Upper lobe of left lung (tissue), 6 donors: ENCODE results near the gene RNF14. TPM values are rescaled to one million over a fixed set of nuclear protein-coding genes. Genes with fewer than 3 reads are reported as not detected.
"Not testable (repeated sequence)": the region's sequence is repeated elsewhere in the genome, so short reads cannot be mapped to it uniquely, and the experiment has no call there.

ENCODE experiments used
- ATAC-seq, 2 donors: fragments of 200-7000 bp; cut with Tn5 transposase; one replicate each; pipeline ENCODE4 v1.9.1; 2022; ENCODE audit warnings: mild to moderate bottlenecking in 2 of 2, moderate library complexity in 2 of 2; ENCODE audit not compliant: low FRiP score in 2 of 2
- DNase-seq, 2 donors: peaks; one replicate each; pipeline ENCODE4 v3.0.0-alpha.2; 2019 to 2020
- H3K27ac ChIP-seq, 4 donors: fragments of 200-600 bp; sonication (generic); one replicate each; pipeline ENCODE4 v1.5.1; 2016 to 2019
- H3K27me3 ChIP-seq, 4 donors: fragments of 200-600 bp; sonication (generic); one replicate each; pipeline ENCODE4 v1.5.1; 2017 to 2019
- H3K36me3 ChIP-seq, 4 donors: fragments of 200-600 bp; sonication (generic); one replicate each; pipeline ENCODE4 v1.5.1; 2016 to 2019
- H3K4me1 ChIP-seq, 4 donors: fragments of 200-600 bp; sonication (generic); one replicate each; pipeline ENCODE4 v1.5.1; 2018 to 2019
- H3K4me3 ChIP-seq, 4 donors: fragments of 200-600 bp; sonication (generic); one replicate each; pipeline ENCODE4 v1.5.1; 2017 to 2019; ENCODE audit warnings: mild to moderate bottlenecking in 2 of 4, moderate library complexity in 1 of 4
- H3K9me3 ChIP-seq, 4 donors: fragments of 200-600 bp; sonication (generic); one replicate each; pipeline ENCODE4 v1.5.1; 2018 to 2019
- CTCF ChIP-seq, 6 experiments: fragments of 450-650 bp in 4 of 6; fragments of 200-600 bp in 2 of 6; sonication (generic) in 2 of 6; IDR thresholded peaks; one replicate each; pipeline ENCODE4 v1.5.1; 2016 to 2019; ENCODE audit warnings: antibody characterized with exemption in 6 of 6
- EP300 ChIP-seq, 4 donors: sonication (generic); formaldehyde crosslinking; IDR thresholded peaks; one replicate each; pipeline ENCODE4 v1.5.1; 2017; ENCODE audit warnings: antibody characterized with exemption in 4 of 4, control low read depth in 2 of 4
- POLR2A ChIP-seq, 4 donors: fragments of 450-650 bp; IDR thresholded peaks; one replicate each; pipeline ENCODE4 v1.5.1; 2016 to 2017; ENCODE audit warnings: antibody characterized with exemption in 4 of 4, mild to moderate bottlenecking in 2 of 4
- POLR2AphosphoS5 ChIP-seq, 2 donors: sonication (generic); formaldehyde crosslinking; IDR thresholded peaks; one replicate each; pipeline ENCODE4 v1.5.1; 2017; ENCODE audit warnings: antibody characterized with exemption in 2 of 2
- WGBS, 2 donors: methylation state at CpG; one replicate each; pipeline ENCODE4 v1.1.5; 2017 to 2018; 5-methylcytosine and 5-hydroxymethylcytosine counted together
- total RNA-seq, 6 donors: library from RNA; depleted of rRNA in 4 of 6; stranded (reverse); fragments of >200 nt in 4 of 6; gene quantifications; one replicate each; pipeline versions ENCODE4 v1.1.0 to v1.2.1, GENCODE V29; 2016 to 2021
- donor health status: DM: no; HTN: no; CAD: no; lungs with moderate emphysema.
- donor health status: DM: no; HTN: yes; CAD: no; lungs with severe emphysema.

Gene RNF14
- total RNA-seq, 6 donors from 2014 or later: 20.3 to 54.6 (median 44.3) TPM

- TF ChIP-seq CTCF (IDR thresholded peaks at IDR 0.05) (no peak), EP300 (IDR thresholded peaks at IDR 0.05) (no peak), POLR2A (IDR thresholded peaks at IDR 0.05) (no peak), POLR2AphosphoS5 (IDR thresholded peaks at IDR 0.05) (no peak)
- no peaks in the 10 kb centered on the region for H3K9me3 ChIP-seq
- H3K4me3 ChIP-seq: no peak overlapping the region
- DNase-seq (no peak), ATAC-seq (no peak)
- H3K27ac ChIP-seq: no peak overlapping the region
- H3K27me3 ChIP-seq: no peaks in the 10 kb centered on the region
- no peaks in the 10 kb centered on the region for H3K36me3 ChIP-seq
- WGBS, 2 donors: 68 to 69% methylated on average over 6 of the region's 6 CpGs
- peaks cover 5 to 10% (median 5%) of the 10 kb centered on the region in 4 donors for H3K4me1 ChIP-seq
Observed at GRCh38 chr5:142023836-142024235, 54.9 kb downstream of the RNF14 start.

GRCh38 chr5:142024771-142025304 lies 55.9 kb downstream of the RNF14 start:
- DNase-seq (peak; percentile 91 to 93), ATAC-seq (peak; percentile 94 to 100)
- 1% methylated on average over 13 to 26 of the region's 26 CpGs for WGBS, 2 donors
- Histone ChIP-seq H3K27me3 (no peaks in the 10 kb centered on the region), H3K4me3 (peak overlapping the region; percentile 3 to 51 (median 41)), H3K27ac (peak overlapping the region; percentile 79 to 93 (median 81)), H3K36me3 (no peaks in the 10 kb centered on the region), H3K4me1 (peaks cover 5 to 10% (median 5%) of the 10 kb centered on the region in 4 donors), H3K9me3 (no peaks in the 10 kb centered on the region)
- TF ChIP-seq CTCF (IDR thresholded peaks at IDR 0.05) (no peak), POLR2A (IDR thresholded peaks at IDR 0.05) (peak in 3 of 4 donors; percentile 21 to 58 (median 45)), POLR2AphosphoS5 (IDR thresholded peaks at IDR 0.05) (peak; percentile 40 to 45)

GRCh38 chr5:142025637-142026036 lies 56.7 kb downstream of the RNF14 start:
- H3K27me3 ChIP-seq: no peaks in the 10 kb centered on the region
- TF ChIP-seq EP300 (IDR thresholded peaks at IDR 0.05) (no peak), POLR2A (IDR thresholded peaks at IDR 0.05) (no peak)
- no peak for ATAC-seq
- WGBS, 2 donors: 75 to 87% methylated on average over 7 to 8 of the region's 8 CpGs
- peaks cover 5 to 10% (median 5%) of the 10 kb centered on the region in 4 donors for H3K4me1 ChIP-seq
- peak overlapping the region in 1 of 4 donors; percentile 49 for H3K4me3 ChIP-seq
- H3K36me3 ChIP-seq: no peaks in the 10 kb centered on the region
- H3K9me3 ChIP-seq: no peaks in the 10 kb centered on the region
- no peak for DNase-seq
- peak overlapping the region in 1 of 4 donors; percentile 93 for H3K27ac ChIP-seq

- ATAC-seq: no peak
- 88 to 90% methylated on average over 2 of the region's 2 CpGs for WGBS, 2 donors
- no peak for TF ChIP-seq POLR2AphosphoS5 (IDR thresholded peaks at IDR 0.05)
- no peak for TF ChIP-seq POLR2A (IDR thresholded peaks at IDR 0.05)
- no peak for TF ChIP-seq CTCF (IDR thresholded peaks at IDR 0.05)
- no peak for TF ChIP-seq EP300 (IDR thresholded peaks at IDR 0.05)
Observed at GRCh38 chr5:142032150-142032549, 63.2 kb downstream of the RNF14 start.

GRCh38 chr5:142032747-142033631 lies 64.1 kb downstream of the RNF14 start:
- no peaks in the 10 kb centered on the region for H3K4me1 ChIP-seq
- H3K27ac ChIP-seq: no peak overlapping the region
- DNase-seq (no peak), ATAC-seq (no peak)
- WGBS, 2 donors: 62 to 71% methylated on average over 16 to 19 of the region's 19 CpGs
- no peaks in the 10 kb centered on the region for H3K9me3 ChIP-seq
- no peak overlapping the region for H3K4me3 ChIP-seq
- TF ChIP-seq CTCF (IDR thresholded peaks at IDR 0.05) (no peak), POLR2AphosphoS5 (IDR thresholded peaks at IDR 0.05) (no peak), EP300 (IDR thresholded peaks at IDR 0.05) (no peak), POLR2A (IDR thresholded peaks at IDR 0.05) (no peak)
- no peaks in the 10 kb centered on the region for H3K36me3 ChIP-seq
- H3K27me3 ChIP-seq: no peaks in the 10 kb centered on the region

More at GRCh38 chr5:142032150-142032549, 63.2 kb downstream of the RNF14 start:
- DNase-seq: no peak
- Histone ChIP-seq H3K9me3 (no peaks in the 10 kb centered on the region), H3K27me3 (no peaks in the 10 kb centered on the region), H3K4me3 (no peak overlapping the region), H3K36me3 (no peaks in the 10 kb centered on the region), H3K4me1 (no peaks in the 10 kb centered on the region), H3K27ac (no peak overlapping the region)

GRCh38 chr5:142033632-142034567 lies 65.0 kb downstream of the RNF14 start:
- H3K4me3 ChIP-seq, H3K4me1 ChIP-seq, H3K27ac ChIP-seq, ATAC-seq, H3K9me3 ChIP-seq, H3K27me3 ChIP-seq, DNase-seq, H3K36me3 ChIP-seq: not testable (repeated sequence)
- WGBS, 2 donors: 90 to 91% methylated on average over 15 of the region's 15 CpGs
